Measurements from ENCODE around the gene PRELID3B.
"Not testable (repeated sequence)": the region's sequence is repeated elsewhere in the genome, so short reads cannot be mapped to it uniquely, and the experiment has no call there.

PRELID3B gene

DNA sequence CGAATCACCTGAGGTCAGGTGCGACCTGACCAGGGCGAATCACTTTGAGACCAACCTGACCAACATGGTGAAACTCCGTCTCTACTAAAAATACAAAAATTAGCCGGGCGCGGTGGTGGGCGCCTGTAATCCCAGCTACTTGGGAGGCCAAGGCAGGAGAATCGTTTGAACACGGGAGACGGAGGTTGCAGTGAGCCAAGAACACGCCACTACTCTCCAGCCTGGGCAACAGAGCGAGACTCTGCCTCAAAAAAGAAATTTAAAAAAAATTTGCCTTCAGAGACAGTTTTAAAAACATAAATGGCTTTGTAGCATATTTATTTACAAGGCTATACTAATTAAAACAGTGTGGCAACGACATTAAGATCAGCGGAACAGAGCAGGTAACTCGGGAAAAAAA lies 1.1 kb downstream of the PRELID3B start:
- not testable (repeated sequence) for H3K27me3 Mint-ChIP-seq; H3K9me3 Mint-ChIP-seq (ENCODE audit: low read depth)
- H3K36me3 Mint-ChIP-seq: peaks cover 11% of the 10 kb centered on the region
- peaks cover 62% of the 10 kb centered on the region for H3K4me1 Mint-ChIP-seq (ENCODE audit: low read depth)
- peak overlapping the region; percentile 84 for H3K27ac Mint-ChIP-seq
- peak overlapping the region; percentile 88 for H3K4me3 Mint-ChIP-seq

DNA sequence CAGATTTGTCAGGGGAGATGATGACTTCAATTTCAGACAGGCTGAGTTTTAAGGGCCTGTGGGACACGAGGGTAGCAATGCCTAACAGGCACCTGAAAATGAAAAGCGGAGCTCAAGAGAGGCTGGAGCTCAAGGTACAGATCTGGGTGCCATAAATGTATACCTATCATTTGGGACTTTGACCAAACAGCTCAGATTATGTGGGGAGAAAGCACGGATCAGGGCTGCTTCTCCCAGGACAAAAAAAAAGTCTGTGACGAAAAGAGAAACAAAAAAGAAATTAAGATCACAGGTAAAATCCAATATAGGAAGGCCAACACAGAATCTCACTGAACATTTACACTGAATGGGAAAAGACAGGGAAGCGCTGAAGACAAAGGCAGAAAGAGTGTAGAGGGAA lies 1.9 kb downstream of the PRELID3B start:
- Mint-ChIP-seq H3K4me1 (ENCODE audit: low read depth) (peaks cover 66% of the 10 kb centered on the region), H3K9me3 (ENCODE audit: low read depth) (no peaks in the 10 kb centered on the region), H3K36me3 (peaks cover 13% of the 10 kb centered on the region), H3K27ac (peak overlapping the region; percentile 84), H3K27me3 (no peaks in the 10 kb centered on the region), H3K4me3 (peak overlapping the region; percentile 88)

DNA sequence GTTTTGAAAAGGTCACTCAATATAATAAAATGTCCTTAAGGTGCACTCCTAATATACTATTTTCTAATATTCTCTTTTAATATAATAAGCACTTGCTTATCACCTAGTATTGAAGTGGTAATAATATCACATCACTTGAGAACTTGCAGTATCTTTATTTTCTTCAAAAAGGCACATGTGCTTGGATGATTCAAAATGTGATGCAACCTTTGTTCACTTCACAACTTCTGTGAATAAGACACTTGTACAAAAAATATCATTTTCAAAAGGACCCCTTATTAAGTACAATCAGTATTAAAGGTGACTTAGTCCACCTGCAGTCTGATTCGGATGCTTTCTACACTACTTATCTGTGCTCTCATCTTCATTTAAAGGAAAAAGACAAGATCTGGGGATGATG lies 3.4 kb downstream of the PRELID3B start:
- H3K36me3 Mint-ChIP-seq: peaks cover 18% of the 10 kb centered on the region
- no peaks in the 10 kb centered on the region for H3K9me3 Mint-ChIP-seq (ENCODE audit: low read depth)
- H3K27me3 Mint-ChIP-seq: no peaks in the 10 kb centered on the region
- H3K27ac Mint-ChIP-seq: peak overlapping the region; percentile 86
- H3K4me1 Mint-ChIP-seq (ENCODE audit: low read depth): peaks cover 65% of the 10 kb centered on the region
- H3K4me3 Mint-ChIP-seq: peak overlapping the region; percentile 88

DNA sequence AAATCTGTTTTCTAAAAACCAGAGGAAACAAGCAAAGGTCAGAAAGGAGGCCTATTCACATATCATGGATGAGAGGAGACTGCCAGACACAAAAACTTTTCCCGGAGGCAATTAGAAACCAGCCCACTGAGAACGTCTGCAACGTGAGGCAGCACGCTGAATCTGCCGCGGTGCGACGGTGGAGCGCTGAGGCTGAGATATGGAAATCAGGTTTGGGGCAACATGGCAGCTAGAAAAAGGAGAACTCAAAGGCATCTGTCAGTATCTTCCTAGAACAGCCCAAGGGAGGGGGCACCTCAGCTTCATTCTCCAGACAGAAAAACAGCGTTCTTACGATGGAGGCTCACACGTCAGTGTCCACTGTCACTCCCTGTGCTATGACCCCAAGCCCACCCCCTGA lies 5.2 kb downstream of the PRELID3B start:
- Mint-ChIP-seq H3K4me1 (ENCODE audit: low read depth) (peaks cover 55% of the 10 kb centered on the region), H3K27ac (peak overlapping the region; percentile 13), H3K36me3 (peaks cover 20% of the 10 kb centered on the region), H3K9me3 (ENCODE audit: low read depth) (no peaks in the 10 kb centered on the region), H3K4me3 (peak overlapping the region; percentile 10), H3K27me3 (no peaks in the 10 kb centered on the region)

- no peak overlapping the region for H3K4me3 Mint-ChIP-seq
- peak overlapping the region; percentile 65 for H3K27ac Mint-ChIP-seq
- no peaks in the 10 kb centered on the region for H3K9me3 Mint-ChIP-seq (ENCODE audit: low read depth)
- peaks cover 17% of the 10 kb centered on the region for H3K36me3 Mint-ChIP-seq
- H3K27me3 Mint-ChIP-seq: no peaks in the 10 kb centered on the region
- H3K4me1 Mint-ChIP-seq (ENCODE audit: low read depth): peaks cover 55% of the 10 kb centered on the region
These were observed 7.2 kb downstream of the PRELID3B start for GRCh38 chr20:59035381-59035780.

DNA sequence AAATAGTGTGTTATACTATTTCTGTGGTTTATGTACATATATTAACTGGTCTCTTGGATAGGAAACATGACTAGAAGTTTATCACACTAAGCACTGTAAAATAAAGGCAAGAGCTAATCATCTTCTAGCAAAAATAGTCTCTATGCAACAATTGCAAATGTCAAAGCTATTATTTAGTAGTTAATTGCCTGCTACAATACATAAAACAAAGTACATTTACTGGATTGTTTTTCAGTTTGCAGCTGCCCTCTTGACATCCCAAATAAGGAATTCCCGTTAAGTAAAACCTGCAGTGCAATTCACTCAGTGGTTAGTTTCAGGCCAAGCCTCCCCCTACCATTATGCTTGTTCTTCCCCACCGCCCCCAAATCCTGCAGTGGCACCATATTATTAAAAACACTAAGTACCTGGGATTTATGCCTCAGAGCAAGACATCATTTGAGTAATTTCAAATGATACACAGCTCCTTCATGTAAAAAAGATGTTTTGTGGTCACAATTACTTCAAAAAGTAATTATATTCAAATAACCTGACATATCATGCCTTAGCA lies 8.9 kb downstream of the PRELID3B start:
- H3K27me3 Mint-ChIP-seq: no peaks in the 10 kb centered on the region
- peak overlapping the region; percentile 40 for H3K4me3 Mint-ChIP-seq
- no peak overlapping the region for H3K27ac Mint-ChIP-seq
- peaks cover 55% of the 10 kb centered on the region for H3K4me1 Mint-ChIP-seq (ENCODE audit: low read depth)
- peaks cover 17% of the 10 kb centered on the region for H3K36me3 Mint-ChIP-seq
- no peaks in the 10 kb centered on the region for H3K9me3 Mint-ChIP-seq (ENCODE audit: low read depth)

DNA sequence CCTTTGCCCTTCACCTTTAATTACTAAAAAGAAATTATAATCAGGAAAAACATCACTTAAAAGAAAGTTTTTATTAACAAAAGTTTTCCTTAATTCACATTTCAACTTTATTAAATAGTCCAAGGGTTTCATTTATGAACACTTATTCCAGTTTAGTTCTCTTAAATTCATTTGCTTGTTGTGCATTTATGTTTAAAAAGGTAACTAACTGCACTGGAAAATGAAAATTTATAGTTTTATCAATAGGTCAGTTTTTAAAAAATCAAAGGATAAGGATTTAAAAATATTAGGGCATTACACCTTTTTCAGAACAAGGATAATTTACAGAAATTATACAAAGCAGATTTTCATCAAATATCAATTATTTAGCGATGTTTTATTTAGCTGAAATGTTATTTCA lies 9.5 kb downstream of the PRELID3B start:
- H3K9me3 Mint-ChIP-seq (ENCODE audit: low read depth): no peaks in the 10 kb centered on the region
- peak overlapping the region; percentile 86 for H3K4me3 Mint-ChIP-seq
- H3K27ac Mint-ChIP-seq: peak overlapping the region; percentile 91
- peaks cover 20% of the 10 kb centered on the region for H3K36me3 Mint-ChIP-seq
- H3K4me1 Mint-ChIP-seq (ENCODE audit: low read depth): peaks cover 56% of the 10 kb centered on the region
- H3K27me3 Mint-ChIP-seq: no peaks in the 10 kb centered on the region

DNA sequence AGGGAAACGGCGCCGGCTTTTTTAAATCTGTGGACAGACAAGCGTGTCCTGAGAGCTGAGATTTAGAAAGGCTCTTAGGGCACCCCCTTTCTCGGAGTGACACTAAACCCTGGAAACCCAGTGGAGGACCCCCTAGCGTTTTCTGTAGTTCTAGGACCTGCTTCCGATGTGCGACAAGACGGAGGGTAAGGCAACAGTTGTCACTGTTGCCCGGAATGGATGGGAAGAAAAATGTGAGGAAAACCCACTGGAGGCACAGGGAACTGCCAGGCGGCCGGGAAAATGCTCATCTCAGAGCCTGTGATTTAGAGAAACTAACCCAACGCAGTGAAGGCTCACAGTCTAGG lies 9.9 kb downstream of the PRELID3B start:
- Mint-ChIP-seq H3K4me3 (peak overlapping the region; percentile 86), H3K36me3 (peaks cover 22% of the 10 kb centered on the region), H3K27me3 (no peaks in the 10 kb centered on the region), H3K27ac (peak overlapping the region; percentile 91), H3K4me1 (ENCODE audit: low read depth) (peaks cover 56% of the 10 kb centered on the region), H3K9me3 (ENCODE audit: low read depth) (no peaks in the 10 kb centered on the region)

GRCh38 chr20:59032023-59032712 lies 10.4 kb downstream of the PRELID3B start, which contains the start of gene ATP5F1E:
Gene ATP5F1E, minus strand, starts transcription at chr20:59032335. Its CDS starts 84 bp downstream, at chr20:59032251.
- Mint-ChIP-seq H3K27ac (peak within 1 kb of the TSS; percentile 95), H3K9me3 (ENCODE audit: low read depth) (no peaks in the 10 kb centered on the region), H3K4me3 (peak within 1 kb of the TSS; percentile 93), H3K36me3 (peaks cover 23% of the 10 kb centered on the region), H3K27me3 (no peaks in the 10 kb centered on the region), H3K4me1 (ENCODE audit: low read depth) (peaks cover 58% of the 10 kb centered on the region)

DNA sequence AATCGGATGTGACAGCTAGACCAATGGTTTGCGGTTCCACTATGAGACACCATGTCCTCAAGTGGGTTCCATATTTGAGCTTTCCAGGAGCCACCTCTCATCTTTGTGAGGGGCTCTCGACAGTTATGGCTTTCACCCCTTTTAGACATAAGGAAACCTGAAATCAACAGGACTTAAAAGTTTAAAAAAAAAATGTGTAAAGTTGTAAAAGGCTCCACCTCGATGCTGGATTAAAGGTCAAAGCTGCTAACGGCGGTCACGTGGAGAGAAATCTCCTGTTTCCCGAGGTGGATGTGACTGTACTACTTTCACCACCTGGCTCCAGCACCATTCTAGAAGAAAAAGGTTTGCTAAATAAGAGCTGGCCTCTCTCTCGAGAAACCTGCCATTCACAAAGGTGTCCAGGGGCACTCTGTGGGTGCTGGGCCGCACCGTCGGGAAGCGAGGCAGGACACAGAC lies 11.0 kb downstream of the PRELID3B start:
- Mint-ChIP-seq H3K36me3 (peaks cover 25% of the 10 kb centered on the region), H3K27ac (peak overlapping the region; percentile 95), H3K27me3 (no peaks in the 10 kb centered on the region), H3K9me3 (ENCODE audit: low read depth) (no peaks in the 10 kb centered on the region), H3K4me3 (peak overlapping the region; percentile 93), H3K4me1 (ENCODE audit: low read depth) (peaks cover 59% of the 10 kb centered on the region)

DNA sequence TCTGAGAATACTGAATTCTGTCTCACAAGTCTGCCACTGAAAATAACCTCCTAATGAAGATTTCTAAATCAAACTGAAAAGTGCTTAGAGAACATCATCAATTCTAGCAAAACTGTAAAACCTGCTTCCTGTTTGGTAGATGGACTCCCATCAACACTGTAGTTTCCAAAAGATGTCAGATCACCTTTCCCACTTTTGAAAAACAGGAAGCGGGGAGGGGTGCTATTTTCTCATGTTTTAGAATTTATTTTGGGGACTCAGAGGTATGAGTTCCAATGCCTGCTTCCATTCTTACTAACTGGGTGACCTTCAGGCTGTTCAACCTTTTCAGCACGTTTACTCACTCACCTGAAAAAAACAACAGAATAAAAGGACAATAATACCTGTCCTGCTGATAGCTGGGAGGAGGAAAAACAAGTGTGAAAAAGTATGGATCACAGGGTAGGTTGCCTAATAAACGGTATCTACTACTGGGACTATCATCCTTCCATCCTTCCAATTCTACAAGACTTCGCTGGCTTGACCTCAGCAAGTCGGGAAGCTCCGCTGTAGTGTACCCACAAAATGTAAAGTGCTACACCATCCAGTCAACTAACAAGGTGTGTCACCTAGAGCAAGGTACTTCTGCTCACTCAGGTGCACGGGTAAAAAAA lies 11.5 kb downstream of the PRELID3B start:
- Mint-ChIP-seq H3K27ac (peak overlapping the region; percentile 95), H3K4me3 (peak overlapping the region; percentile 93), H3K9me3 (ENCODE audit: low read depth) (no peaks in the 10 kb centered on the region), H3K36me3 (peaks cover 25% of the 10 kb centered on the region), H3K27me3 (no peaks in the 10 kb centered on the region), H3K4me1 (ENCODE audit: low read depth) (peaks cover 63% of the 10 kb centered on the region)

- Mint-ChIP-seq H3K27me3 (no peaks in the 10 kb centered on the region), H3K27ac (peak overlapping the region; percentile 55), H3K4me1 (ENCODE audit: low read depth) (peaks cover 65% of the 10 kb centered on the region), H3K9me3 (ENCODE audit: low read depth) (no peaks in the 10 kb centered on the region), H3K4me3 (peak overlapping the region; percentile 93), H3K36me3 (peaks cover 18% of the 10 kb centered on the region)
These were observed 13.8 kb downstream of the PRELID3B start for GRCh38 chr20:59028812-59029211.

DNA sequence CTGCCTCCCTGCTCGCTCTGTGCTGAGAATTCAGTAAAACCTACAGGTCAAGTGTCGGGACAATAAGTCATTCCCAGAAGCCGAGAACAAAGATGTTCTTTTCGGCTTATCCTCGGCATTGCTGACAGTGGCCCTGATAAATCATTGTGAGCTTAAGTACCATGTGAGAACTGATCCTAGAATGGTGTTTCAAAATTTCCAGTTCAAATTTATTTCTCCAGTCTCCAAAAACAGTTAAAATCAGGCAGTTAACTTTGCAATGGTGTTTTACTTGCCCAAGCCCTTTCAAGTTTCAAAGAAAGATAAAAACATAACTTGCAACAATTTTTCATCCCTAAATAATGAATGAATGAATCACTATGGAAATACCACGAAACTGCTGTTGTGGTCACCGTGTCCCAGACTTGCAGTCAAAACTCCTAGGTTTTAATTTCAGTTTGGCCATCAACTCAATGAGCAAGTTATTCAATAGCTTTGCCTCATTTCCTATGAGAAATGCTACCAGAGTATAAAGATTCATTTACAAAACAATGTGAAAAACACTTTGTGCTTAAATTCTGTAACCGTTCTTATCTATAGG lies 14.8 kb downstream of the PRELID3B start:
- no peaks in the 10 kb centered on the region for H3K9me3 Mint-ChIP-seq (ENCODE audit: low read depth)
- peak overlapping the region; percentile 30 for H3K27ac Mint-ChIP-seq
- peaks cover 18% of the 10 kb centered on the region for H3K36me3 Mint-ChIP-seq
- H3K27me3 Mint-ChIP-seq: no peaks in the 10 kb centered on the region
- H3K4me3 Mint-ChIP-seq: peak overlapping the region; percentile 93
- H3K4me1 Mint-ChIP-seq (ENCODE audit: low read depth): peaks cover 62% of the 10 kb centered on the region

GRCh38 chr20:59026904-59027740 lies 15.5 kb downstream of the PRELID3B start:
- peak overlapping the region; percentile 30 for H3K27ac Mint-ChIP-seq
- H3K36me3 Mint-ChIP-seq: peaks cover 15% of the 10 kb centered on the region
- no peaks in the 10 kb centered on the region for H3K9me3 Mint-ChIP-seq (ENCODE audit: low read depth)

More at GRCh38 chr20:59026904-59027740, 15.5 kb downstream of the PRELID3B start:
- no peaks in the 10 kb centered on the region for H3K27me3 Mint-ChIP-seq
- peaks cover 60% of the 10 kb centered on the region for H3K4me1 Mint-ChIP-seq (ENCODE audit: low read depth)
- peak overlapping the region; percentile 40 for H3K4me3 Mint-ChIP-seq
